Measurements from ENCODE around the gene SCTR. TPM values are rescaled to one million over a fixed set of nuclear protein-coding genes. Genes with fewer than 3 reads are reported as not detected.

Gene SCTR
- total RNA-seq, 1 donor from 2014 or later, result not detected

DNA sequence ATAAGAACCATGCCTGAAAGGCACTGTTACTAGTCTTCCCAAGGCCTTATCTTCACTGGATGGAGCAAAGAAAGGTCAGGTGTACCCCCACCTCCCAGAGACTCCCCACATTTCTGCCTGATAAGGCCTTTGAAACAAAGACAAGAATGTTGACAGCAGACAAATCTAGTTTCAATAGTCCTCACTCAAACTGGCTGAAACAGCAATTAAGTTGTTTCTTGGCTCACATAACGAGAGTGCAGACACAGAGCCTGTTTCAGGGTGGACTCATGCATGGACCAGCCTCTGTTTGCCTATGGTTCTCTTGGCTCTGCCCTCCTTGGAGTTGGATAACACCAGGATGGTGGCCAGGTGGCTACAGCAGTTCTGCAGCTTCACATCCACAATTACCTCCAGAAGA, 12.4 kb upstream of the SCTR start:
- peaks cover 33% of the 10 kb centered on the region for H3K9me3 Mint-ChIP-seq (ENCODE audit: low read depth)
- peaks cover 15% of the 10 kb centered on the region for H3K36me3 Mint-ChIP-seq (ENCODE audit: low read depth)
- H3K4me1 Mint-ChIP-seq (ENCODE audit: low read depth), result no peaks in the 10 kb centered on the region
- no peak overlapping the region for H3K4me3 Mint-ChIP-seq (ENCODE audit: unreplicated experiment)
- H3K27me3 Mint-ChIP-seq (ENCODE audit: low read depth), result peaks cover 29% of the 10 kb centered on the region
- no peak overlapping the region for H3K27ac Mint-ChIP-seq (ENCODE audit: unreplicated experiment)
- TF ChIP-seq CTCF (IDR thresholded peaks at IDR 0.05), result no peak
- DNase-seq (ENCODE audit: low spot score), result no peak

GRCh38 chr2:119536211-119536610, 11.9 kb upstream of the SCTR start:
- Mint-ChIP-seq H3K27ac (ENCODE audit: unreplicated experiment) (no peak overlapping the region), H3K9me3 (ENCODE audit: low read depth) (peaks cover 33% of the 10 kb centered on the region)
- TF ChIP-seq CTCF (IDR thresholded peaks at IDR 0.05), result no peak

DNA sequence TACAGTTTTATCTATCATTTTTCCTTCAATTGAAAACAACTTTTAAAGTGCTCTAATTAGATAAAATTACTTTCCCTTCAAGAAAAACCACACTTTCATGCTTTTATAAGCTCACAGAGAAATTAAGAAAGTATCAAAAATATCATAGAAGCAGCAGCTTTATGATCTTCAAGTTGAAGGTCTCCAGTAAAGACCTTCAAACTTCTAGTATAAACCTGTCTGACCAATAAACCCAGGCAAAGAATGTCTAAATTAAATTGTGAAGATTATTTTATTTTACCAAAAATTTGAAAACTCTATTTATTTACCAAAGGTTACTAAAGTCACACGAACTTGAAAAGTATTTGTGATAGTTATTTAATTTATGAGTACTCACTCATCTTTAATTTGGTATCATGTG, 9.3 kb upstream of the SCTR start:
- Mint-ChIP-seq H3K27me3 (ENCODE audit: low read depth) (peaks cover 28% of the 10 kb centered on the region), H3K4me1 (ENCODE audit: low read depth) (no peaks in the 10 kb centered on the region), H3K27ac (ENCODE audit: unreplicated experiment) (no peak overlapping the region), H3K9me3 (ENCODE audit: low read depth) (peaks cover 33% of the 10 kb centered on the region), H3K4me3 (ENCODE audit: unreplicated experiment) (no peak overlapping the region), H3K36me3 (ENCODE audit: low read depth) (peaks cover 19% of the 10 kb centered on the region)
- TF ChIP-seq CTCF (IDR thresholded peaks at IDR 0.05), result no peak
- no peak for DNase-seq (ENCODE audit: low spot score)

More at GRCh38 chr2:119536211-119536610, 11.9 kb upstream of the SCTR start:
- no peak for DNase-seq (ENCODE audit: low spot score)
- H3K4me3 Mint-ChIP-seq (ENCODE audit: unreplicated experiment), result no peak overlapping the region
- no peaks in the 10 kb centered on the region for H3K4me1 Mint-ChIP-seq (ENCODE audit: low read depth)
- peaks cover 29% of the 10 kb centered on the region for H3K27me3 Mint-ChIP-seq (ENCODE audit: low read depth)
- peaks cover 18% of the 10 kb centered on the region for H3K36me3 Mint-ChIP-seq (ENCODE audit: low read depth)

GRCh38 chr2:119531292-119531691, 7.0 kb upstream of the SCTR start:
- Mint-ChIP-seq H3K4me3 (ENCODE audit: unreplicated experiment) (no peak overlapping the region), H3K4me1 (ENCODE audit: low read depth) (no peaks in the 10 kb centered on the region), H3K27ac (ENCODE audit: unreplicated experiment) (no peak overlapping the region)

DNA sequence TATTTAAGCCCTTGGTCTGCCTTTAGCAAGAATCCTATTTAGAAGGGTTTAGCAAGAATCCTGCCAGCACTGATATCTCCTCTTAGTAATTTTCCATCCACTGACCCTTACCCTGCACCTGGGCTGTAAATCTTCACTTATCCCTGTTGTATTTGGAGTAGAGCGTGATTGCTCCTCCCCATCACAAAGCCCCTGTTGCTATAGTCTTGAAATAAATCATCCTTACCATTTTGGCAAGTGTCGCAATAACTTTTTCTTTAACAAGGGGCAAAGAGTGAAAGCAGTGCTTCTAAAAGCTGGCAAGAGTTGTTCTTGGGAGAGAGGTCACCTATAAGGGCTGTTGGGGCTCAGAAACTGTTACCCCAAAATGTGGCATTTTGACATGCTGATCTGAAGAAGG, 3.7 kb upstream of the SCTR start:
- no peak for TF ChIP-seq CTCF (IDR thresholded peaks at IDR 0.05)
- H3K4me3 Mint-ChIP-seq (ENCODE audit: unreplicated experiment), result no peak overlapping the region
- H3K27me3 Mint-ChIP-seq (ENCODE audit: low read depth), result peaks cover 61% of the 10 kb centered on the region
- H3K27ac Mint-ChIP-seq (ENCODE audit: unreplicated experiment), result no peak overlapping the region
- peaks cover 10% of the 10 kb centered on the region for H3K4me1 Mint-ChIP-seq (ENCODE audit: low read depth)
- peaks cover 7% of the 10 kb centered on the region for H3K36me3 Mint-ChIP-seq (ENCODE audit: low read depth)
- H3K9me3 Mint-ChIP-seq (ENCODE audit: low read depth), result peaks cover 9% of the 10 kb centered on the region
- DNase-seq (ENCODE audit: low spot score), result no peak

More at GRCh38 chr2:119531292-119531691, 7.0 kb upstream of the SCTR start:
- DNase-seq (ENCODE audit: low spot score), result no peak
- peaks cover 38% of the 10 kb centered on the region for H3K27me3 Mint-ChIP-seq (ENCODE audit: low read depth)
- peaks cover 19% of the 10 kb centered on the region for H3K36me3 Mint-ChIP-seq (ENCODE audit: low read depth)
- peaks cover 33% of the 10 kb centered on the region for H3K9me3 Mint-ChIP-seq (ENCODE audit: low read depth)
- TF ChIP-seq CTCF (IDR thresholded peaks at IDR 0.05), result peak; percentile 50

Measured in chondrocyte (in vitro differentiated cells).